Middle frontal gyrus (tissue), 1 donor: ENCODE measurements around the gene ANP32E.
"Not testable (repeated sequence)": the region's sequence is repeated elsewhere in the genome, so short reads cannot be mapped to it uniquely, and the experiment has no call there.

Source experiments
- DNase-seq: peaks from one replicate; pipeline ENCODE4 v3.0.0-alpha.2; 2015; ENCODE audit warnings: low spot score; ENCODE audit errors: extremely low spot score

The ANP32E gene

DNA sequence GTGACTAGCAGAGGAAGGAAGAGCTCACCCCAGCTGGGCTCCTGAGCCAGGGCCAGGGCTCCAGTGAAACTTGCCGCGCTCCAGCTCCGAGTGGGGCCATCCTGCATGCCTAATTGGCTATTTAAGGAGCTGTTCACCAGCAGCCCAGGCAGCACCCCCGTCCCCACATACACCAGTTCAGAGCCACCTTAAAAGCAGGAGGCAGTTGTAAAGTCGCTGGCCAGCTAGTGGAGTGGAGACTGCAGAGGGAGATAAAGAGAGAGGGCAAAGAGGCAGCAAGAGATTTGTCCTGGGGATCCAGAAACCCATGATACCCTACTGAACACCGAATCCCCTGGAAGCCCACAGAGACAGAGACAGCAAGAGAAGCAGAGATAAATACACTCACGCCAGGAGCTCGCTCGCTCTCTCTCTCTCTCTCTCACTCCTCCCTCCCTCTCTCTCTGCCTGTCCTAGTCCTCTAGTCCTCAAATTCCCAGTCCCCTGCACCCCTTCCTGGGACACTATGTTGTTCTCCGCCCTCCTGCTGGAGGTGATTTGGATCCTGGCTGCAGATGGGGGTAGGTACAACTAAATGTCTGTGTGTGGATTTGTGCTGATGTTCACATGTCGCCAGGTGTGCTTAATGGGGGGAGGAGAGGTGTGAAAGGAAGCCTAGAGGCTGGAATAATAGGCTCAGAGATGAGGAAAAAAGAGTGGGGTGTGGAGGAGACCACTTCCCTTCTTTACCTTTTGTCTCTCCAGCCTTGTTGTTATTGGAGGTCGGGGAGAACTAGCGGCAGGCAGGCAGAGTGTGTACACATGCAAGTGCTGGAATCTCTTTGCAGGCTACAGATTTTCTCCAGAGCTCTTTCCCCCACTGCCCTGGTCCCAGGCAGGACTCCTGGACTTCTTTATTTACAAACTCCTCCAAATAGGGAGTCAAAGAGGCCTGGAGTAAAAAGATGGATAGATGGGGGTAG, 22.0 kb upstream of the ANP32E start, which contains the start of gene CA14:
Gene CA14 (plus strand): TSS at position 151 of the 962 bp plus-strand sequence. CDS start 355 bp downstream, at position 506.
- DNase-seq = no peak

- no peak for DNase-seq
These were observed 20.8 kb upstream of the ANP32E start for GRCh38 chr1:150256554-150257341.

DNA sequence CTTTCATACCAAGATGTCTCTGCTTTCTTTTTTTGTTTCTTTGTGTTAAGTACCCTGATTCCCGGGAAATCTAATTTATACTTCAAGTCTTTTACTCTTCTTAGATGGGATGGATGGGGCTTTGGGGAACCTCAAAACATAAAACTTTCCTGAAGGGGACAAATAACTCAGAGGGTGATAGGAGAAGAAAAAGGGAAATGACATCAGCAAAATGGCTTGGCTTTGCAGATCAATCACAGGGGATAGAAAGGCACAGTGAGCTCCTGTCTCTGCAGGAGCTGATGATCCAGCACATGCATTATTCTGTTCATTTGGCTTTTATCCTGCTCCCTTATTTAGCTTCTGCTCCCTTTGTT, 20.3 kb upstream of the ANP32E start:
- DNase-seq = no peak

DNA sequence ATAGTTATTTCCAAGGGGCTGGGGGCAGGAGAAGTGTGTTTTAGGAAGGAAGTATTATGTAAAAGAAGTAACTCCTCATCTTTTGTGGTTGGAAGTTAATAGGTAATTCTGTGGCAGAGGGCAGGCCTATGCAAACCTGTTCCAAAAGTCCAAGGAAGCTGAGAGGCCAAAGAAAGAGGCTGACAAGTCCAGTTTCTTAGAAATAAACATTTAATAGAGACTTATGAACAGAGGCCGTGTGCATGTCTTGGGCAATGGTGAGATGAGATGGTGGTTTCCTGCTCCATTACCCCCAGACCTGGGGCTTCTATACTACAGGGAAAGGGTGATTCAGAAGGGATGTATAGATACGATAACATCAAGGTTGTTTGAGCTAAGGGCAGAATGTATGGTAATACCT, 14.0 kb upstream of the ANP32E start:
- no peak for DNase-seq

DNA sequence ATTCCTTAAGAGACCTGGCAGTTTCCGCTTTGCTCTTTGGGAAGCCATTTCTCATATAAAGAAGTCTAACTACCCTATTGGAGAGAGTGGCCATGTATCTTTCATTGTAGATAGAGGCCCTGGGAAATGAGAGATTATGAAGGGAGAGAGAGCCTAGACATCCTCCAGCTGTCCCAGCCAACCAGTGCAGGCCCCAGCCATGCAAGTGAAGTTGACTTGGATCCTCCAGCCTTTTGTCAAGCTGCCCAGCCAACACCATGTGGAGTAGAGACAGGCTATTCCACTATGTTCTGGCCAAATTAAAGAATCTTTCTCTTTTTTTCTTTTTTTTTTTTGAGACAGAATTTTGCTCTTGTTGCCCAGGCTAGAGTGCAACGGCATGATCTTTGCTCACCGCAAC, 7.1 kb upstream of the ANP32E start:
- no peak for DNase-seq

DNA sequence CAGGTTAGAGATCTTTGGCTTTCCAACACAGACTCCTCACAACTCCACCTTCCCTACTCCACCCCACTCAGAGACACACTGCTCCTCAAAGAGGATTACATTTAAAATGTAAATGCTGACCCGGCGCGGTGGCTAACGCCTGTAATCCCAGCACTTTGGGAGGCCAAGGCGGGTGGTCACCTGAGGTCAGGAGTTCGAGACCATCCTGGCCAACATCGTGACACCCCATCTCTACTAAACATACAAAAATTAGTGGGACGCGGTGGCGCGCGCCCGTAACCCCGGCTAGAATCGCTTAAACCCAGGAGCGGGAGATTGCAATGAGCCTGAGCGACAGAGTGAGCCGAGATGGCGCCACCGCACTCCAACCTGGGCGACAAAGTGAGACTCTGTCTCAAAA, 1.8 kb upstream of the ANP32E start:
- no peak for DNase-seq

DNA sequence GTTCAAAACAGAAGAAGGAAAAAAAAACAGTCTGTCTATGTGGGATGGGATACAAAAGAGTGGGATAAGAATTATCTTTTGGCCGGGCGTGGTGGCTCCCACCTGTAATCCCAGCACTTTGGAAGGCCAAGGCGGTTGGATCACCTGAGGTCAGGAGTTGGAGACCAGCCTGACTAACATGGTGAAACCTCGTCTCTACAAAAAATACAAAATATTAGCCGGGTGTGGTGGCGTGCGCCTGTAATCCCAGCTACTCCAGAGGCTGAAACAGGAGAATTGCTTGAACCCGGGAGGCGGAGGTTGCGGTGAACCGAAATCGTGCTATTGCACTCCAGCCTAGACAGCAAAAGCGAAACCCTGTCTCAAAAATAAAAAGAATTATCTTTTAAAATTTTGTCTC, 1.3 kb upstream of the ANP32E start:
- DNase-seq = not testable (repeated sequence)

DNA sequence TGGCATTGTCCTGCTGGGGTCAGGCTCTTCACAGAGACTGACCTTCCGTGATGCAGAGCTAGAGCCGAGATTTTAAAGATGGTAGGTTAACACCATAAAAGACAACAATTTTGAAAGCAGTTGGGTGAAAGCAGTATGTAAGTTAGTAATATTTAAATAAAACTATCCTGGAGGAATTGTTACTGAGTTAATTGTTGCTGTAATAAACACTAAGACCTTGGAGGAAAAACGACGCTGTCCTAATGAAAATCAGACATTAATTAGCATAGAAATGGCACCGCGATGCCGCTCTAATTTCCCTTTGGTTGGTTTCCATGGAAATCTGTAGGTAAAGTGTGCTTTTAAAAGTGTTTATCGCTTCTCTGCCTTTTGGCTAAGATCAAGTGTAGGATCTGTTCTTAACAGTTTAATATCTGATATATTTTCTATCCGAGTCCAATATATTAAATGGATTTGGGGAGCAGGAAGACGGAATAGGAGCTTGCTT, 745 bp upstream of the ANP32E start:
- no peak for DNase-seq

GRCh38 chr1:150235294-150235851, 539 bp downstream of the ANP32E start:
- DNase-seq = no peak

DNA sequence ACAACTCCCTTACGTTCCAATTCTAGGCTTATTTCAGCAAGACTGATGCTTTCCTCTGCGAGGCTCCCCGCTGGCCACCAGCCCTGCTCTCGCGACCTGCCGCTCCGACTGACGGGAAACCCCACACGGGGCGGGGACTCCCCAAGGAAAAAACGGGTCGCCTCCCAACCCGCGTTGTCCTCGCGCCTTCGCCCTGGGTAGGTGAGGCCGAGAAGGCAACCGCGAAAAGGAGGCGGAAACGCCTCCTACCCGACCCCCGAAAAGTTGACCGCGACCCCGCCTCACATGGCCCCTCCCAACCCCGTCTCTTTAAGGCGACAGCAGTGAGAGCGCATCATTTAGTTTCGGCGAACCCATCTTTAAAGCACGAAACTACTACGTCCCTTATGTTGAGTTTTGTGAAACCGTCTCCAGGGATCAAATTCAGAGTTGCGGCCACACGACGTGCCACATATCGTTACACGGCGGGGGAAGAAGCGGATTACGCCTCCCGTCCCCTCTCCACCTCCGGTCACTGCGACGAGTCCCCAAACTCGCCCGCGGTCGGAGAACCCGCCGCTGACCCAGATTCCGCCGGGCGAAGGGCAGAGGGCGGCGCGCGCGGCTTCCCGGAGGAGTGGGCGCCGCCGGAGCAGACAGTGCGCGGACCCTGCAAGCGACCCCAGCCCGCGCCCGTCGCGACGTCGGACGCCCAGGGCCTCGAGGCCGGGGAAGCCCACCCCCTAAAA, 1.2 kb downstream of the ANP32E start:
- no peak for DNase-seq

- no peak for DNase-seq
These were observed 1.7 kb downstream of the ANP32E start for GRCh38 chr1:150234309-150234565.

GRCh38 chr1:150233359-150234308, 2.3 kb downstream of the ANP32E start:
- DNase-seq = no peak

DNA sequence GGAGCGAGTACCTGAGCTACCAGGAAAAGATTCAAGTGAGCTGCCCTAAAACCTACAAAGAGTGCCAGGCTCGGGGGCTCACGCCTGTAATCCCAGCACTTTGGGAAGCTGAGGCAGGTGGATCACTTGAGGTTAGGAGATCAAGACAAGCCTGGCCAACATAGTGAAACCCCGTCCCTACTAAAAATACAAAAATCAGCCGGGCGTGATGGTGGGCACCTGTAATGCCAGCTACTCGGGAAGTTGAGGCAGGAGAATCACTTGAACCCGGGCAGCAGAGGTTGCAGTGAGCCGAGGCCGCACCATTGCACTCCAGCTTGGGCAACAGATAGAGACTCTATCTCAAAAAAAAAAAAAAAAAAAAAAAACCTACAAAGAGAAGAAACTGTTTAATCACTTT, 3.0 kb downstream of the ANP32E start:
- not testable (repeated sequence) for DNase-seq

DNA sequence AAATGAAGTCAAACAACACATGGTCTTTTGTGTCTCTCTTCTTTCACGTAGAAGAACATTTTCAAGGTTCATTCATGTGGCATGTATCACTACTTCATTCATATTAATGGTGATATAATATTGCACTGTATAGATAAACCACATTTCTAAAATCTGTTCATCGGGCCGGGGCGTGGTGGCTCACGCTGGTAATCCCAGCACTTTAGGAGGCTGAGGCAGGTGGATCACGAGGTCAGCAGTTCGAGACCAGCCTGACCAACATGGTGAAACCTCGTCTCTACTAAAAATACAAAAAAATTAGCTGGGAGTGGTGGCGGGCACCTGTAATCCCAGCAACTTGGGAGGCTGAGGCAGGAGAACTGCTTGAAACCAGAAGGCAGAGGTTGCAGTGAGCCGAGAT, 7.7 kb downstream of the ANP32E start:
- DNase-seq = not testable (repeated sequence)

- no peak for DNase-seq
These were observed 8.7 kb downstream of the ANP32E start for GRCh38 chr1:150227228-150227627.

DNA sequence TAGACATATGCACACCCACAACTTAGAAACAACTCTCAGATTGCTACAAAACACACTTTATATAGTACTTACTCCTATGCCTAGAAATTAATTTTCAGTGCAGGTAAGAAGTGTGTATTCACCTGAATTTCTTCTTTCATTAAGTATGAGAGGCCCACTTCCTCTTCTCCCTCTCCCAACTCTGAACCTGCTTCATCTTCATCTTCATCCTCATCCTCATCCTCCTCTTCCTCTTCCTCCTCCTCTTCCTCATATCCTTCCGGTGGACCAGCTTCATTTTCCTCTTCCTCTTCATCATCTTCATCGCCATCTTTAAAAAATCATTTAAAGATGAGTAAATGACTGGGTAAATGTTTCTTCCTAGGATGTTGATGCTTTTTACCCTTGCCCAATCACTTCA, 9.4 kb downstream of the ANP32E start:
- DNase-seq = no peak

DNA sequence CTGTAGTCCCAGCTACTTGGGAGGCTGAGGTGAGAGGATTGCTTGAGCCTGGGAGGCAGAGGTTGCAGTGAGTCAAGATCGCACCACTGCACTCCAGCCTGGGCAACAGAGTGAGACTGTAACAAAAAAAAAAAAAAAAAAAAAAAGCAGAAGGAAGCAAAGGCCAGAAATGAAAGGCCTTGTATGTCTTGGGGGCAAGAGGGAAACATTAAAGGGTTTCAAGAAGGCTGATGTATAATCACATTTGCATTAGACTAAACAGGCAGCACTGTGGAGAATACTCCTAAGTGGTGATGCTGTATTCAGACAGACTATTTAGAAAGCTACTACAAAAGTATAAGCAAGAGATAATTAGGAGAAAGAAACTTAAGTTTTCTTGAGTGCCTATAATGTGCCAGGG, 10.4 kb downstream of the ANP32E start:
- no peak for DNase-seq

- no peak for DNase-seq
These were observed 10.9 kb downstream of the ANP32E start for GRCh38 chr1:150224983-150225382.

DNA sequence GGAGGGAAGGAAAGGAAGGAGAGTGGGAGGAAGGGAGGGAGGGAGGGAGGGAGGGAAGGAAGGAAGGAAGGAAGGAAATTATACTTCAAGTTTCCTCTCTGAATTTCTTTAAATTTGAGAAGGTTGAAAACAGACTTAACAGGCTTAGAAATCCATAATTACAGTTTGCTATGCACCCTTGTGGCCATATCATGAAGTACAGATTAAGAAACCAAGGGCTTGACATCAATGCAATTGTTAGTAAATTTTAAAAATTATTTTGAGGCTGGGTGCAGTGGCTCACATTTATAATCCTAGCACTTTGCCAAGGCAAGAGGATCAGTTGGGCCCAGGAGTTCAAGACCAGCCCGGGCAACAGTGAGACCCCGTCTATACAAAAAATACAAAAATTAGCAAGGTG, 14.4 kb downstream of the ANP32E start:
- no peak for DNase-seq

DNA sequence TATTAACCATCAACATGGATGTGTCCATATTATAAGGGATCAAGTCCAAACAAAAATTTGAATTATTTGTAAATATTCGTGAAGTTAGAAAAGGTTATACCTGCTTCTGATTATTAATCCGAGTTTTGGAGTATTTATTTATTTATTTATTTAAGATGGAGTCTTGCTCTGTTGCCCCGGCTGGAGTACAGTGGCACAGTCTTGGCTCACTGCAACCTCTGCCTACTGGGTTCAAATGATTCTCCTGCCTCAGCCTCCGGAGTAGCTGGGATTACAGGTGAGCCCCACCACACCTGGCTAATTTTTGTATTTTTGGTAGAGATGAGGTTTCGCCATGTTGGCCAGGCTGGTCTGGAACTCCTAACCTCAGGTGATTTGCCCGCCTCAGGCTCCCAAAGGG, 20.1 kb downstream of the ANP32E start:
- not testable (repeated sequence) for DNase-seq
